Cardiac fibroblast (primary cell): ENCODE data around the gene FOXK1.

Experiments
- DNase-seq, 2 donors: peaks; one replicate each; pipeline versions ENCODE4 v3.0.0 to v3.0.0-alpha.2; 2010; ENCODE audit warnings: low read depth in 2 of 2
- H3K4me3 ChIP-seq, 2 donors: replicated peaks in 1 of 2; 1 replicate in 1 of 2; 2 replicates in 1 of 2; pipeline ENCODE4 v1.5.1; 2011; ENCODE audit warnings: low read depth in 2 of 2, low read length in 2 of 2, mild to moderate bottlenecking in 2 of 2, moderate library complexity in 1 of 2
- TF ChIP-seq, protein P1 (sequence below): IDR thresholded peaks from one replicate; pipeline ENCODE4 v1.5.1; 2011; ENCODE audit warnings: low read depth, mild to moderate bottlenecking, low read length, inconsistent platforms

The FOXK1 gene

DNA sequence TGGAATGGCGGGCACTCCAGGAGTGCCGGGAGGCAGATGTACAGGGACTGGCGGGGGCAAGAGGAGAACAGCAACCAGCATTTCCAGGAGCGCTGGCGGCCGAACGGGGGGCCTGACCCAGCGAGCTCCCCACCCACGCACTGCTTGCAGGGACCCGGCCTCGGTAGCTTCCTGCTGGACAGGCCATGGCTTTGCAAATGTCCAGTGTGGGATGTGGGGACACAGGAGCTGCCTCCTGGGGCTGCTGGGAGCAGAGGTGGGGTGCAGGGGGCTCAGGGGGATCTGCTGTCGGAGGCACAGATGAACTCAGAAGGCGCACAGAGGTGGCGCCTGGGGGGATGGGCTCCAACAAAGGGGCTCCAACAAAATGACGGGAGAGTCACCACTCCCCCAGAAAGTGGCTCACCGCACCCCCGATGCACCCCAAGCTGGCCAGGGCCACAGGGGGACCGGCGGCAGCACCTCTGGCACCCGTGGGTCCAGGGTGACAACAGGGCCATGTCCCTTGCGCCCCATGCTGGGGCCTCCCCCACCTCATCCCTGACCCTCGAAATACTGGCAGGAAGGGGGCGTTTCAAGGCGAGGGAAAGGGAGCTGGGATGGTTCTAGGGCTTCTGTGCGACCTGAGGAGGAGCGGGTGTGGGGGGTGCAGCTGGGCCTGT lies 134.5 kb downstream of the FOXK1 start:
- TF ChIP-seq, protein P1, sequence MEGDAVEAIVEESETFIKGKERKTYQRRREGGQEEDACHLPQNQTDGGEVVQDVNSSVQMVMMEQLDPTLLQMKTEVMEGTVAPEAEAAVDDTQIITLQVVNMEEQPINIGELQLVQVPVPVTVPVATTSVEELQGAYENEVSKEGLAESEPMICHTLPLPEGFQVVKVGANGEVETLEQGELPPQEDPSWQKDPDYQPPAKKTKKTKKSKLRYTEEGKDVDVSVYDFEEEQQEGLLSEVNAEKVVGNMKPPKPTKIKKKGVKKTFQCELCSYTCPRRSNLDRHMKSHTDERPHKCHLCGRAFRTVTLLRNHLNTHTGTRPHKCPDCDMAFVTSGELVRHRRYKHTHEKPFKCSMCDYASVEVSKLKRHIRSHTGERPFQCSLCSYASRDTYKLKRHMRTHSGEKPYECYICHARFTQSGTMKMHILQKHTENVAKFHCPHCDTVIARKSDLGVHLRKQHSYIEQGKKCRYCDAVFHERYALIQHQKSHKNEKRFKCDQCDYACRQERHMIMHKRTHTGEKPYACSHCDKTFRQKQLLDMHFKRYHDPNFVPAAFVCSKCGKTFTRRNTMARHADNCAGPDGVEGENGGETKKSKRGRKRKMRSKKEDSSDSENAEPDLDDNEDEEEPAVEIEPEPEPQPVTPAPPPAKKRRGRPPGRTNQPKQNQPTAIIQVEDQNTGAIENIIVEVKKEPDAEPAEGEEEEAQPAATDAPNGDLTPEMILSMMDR: no peak
- H3K4me3 ChIP-seq: no peak overlapping the region
- DNase-seq: no peak

DNA sequence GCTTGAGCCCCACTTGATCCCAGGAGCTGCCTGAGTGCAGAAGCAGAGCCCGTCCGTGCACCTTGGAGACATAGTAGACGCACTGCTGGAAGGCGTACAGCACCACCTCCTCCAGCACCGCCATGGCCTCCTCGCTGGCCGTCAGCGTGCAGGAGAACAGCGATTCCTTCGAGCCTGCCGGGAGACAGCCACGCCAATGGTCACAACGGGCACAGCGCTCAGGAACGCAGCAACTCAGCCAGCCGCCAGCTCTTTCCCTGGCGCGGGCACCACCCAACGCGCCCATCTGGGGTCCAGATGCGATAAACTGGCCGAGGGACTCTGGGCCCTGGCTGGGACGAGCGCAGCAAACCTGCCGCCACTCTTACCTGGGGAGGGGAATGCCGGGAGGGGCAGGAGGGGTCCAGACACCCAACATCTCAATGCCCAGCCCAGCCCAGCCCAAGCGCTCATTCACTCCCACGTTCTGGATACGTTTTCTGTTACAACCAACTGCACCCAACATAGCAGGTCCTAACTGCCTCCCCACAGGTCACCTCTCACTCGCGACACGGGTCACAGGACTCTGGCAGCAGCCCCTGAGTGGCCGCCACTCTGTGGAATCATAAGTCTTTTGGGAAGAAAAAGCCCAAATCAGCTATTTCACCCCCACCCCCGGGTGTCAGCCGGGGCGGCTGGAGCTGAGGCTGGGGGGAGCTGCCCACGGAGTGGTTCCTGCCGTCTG lies 135.2 kb downstream of the FOXK1 start:
- H3K4me3 ChIP-seq: no peak overlapping the region
- TF ChIP-seq, protein P1: no peak
- DNase-seq: no peak

DNA sequence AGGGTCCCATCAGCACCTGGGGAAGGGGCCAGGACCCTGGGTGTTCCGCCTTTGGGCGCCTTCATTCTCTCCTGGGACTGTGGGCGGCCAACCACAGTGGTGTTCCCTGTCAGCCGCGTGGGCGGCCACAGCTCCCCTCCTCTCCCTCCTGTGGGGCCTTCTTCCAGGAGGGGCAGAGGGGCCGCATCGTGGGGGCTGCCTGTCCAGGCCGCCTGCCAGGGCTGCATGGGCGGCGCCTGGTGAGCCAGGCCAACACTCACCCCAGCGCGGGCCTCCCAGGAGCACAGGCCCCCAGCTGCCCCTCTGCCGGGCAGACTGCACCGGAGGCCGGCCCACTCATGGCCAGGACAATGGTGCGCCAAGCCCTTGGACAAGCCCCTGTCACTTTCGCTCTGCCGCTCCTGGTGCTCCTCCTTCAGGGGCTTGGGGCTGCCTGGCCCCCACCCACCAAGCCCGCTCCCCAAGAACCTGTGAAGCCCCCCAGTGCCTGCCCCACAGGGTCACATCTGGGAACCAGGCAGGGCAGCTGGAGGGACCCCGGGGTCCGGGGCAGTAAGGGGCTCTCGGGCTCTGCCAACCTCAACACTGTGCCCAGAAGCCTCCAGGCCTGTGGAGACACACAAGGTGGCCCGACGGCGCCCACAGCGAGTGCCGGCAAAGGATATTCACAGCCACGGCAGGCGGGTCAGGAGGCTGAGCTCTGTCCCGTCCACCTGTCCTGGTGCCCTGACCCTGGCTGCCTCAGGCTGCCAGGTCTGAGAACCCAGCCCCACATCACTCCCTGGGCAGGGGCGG lies 136.1 kb downstream of the FOXK1 start:
- no peak overlapping the region for H3K4me3 ChIP-seq
- TF ChIP-seq, protein P1: no peak

DNA sequence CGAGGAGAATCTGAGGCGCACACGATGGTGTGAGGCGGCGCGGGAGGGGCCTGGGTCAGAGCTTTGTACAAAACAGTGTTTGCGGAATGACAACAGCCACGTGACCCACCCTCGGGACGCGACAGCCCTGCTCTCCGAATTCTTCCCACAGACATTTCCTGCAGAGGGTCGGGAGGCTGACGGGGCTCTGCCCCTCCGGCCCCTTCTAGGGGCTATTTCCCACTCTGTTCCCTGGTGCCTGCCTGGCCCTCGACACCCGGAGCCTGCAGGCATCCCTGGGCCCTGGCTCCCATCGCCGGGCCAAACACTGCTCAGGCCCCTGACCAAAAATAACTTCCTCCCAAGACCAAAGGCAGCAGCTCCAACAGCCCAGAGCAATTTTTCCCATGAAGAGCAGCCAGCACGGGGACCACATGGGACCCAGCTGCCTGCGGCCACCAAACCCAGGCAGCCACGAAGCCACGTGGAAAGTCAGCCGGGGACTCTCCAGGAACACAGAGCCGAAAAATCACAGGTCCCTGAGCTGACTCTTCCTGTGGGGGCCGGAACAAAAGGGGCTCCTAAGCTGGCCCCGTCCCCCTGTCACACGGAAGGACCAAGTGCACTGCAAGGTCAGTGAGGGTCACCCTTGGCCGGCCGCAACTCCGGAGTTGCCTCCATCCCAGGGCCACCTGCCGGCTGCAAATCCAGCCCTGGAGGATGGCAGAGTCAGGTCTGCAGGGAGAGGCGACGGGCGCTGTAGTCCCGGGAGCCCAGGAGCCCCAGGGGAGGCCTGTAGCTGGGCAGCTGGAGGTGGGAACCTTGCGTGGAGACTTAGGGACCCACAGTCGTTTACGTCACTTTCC lies 137.7 kb downstream of the FOXK1 start:
- TF ChIP-seq, protein P1: no peak
- no peak overlapping the region for H3K4me3 ChIP-seq

More for the DNA sequence above, 136.1 kb downstream of the FOXK1 start:
- no peak for DNase-seq

DNA sequence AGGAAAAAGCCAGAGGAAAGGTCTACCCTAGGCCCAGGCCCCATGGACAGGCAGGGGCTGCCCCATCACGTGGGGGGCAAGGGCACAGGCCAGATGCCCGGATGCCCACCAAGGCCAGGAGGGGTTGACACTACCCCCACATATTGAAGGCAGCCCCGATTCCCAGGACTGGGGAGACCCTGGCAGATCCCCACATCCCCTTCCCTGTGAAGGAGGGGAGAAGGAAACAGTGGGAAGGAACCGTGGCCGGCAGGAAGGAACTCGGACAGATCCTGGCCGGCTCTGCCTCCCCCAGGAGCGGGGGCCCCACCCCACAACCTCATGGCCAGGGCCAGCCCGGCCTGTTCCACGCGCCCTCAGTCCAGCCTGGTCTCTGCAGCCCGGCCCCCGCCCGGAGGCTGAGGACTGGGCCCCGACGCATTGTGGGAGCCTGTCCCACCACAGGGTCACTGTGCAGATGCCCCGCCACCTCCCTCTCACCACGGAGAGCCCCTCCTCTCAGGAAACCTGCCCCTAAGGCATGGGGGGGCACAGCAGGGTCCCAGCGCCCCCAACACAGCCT lies 138.4 kb downstream of the FOXK1 start:
- no peak overlapping the region for H3K4me3 ChIP-seq
- DNase-seq: no peak
- TF ChIP-seq, protein P1: no peak

More for the DNA sequence above, 137.7 kb downstream of the FOXK1 start:
- no peak for DNase-seq
